Measurements from ENCODE around the gene R3HDM2.

Gene R3HDM2

DNA sequence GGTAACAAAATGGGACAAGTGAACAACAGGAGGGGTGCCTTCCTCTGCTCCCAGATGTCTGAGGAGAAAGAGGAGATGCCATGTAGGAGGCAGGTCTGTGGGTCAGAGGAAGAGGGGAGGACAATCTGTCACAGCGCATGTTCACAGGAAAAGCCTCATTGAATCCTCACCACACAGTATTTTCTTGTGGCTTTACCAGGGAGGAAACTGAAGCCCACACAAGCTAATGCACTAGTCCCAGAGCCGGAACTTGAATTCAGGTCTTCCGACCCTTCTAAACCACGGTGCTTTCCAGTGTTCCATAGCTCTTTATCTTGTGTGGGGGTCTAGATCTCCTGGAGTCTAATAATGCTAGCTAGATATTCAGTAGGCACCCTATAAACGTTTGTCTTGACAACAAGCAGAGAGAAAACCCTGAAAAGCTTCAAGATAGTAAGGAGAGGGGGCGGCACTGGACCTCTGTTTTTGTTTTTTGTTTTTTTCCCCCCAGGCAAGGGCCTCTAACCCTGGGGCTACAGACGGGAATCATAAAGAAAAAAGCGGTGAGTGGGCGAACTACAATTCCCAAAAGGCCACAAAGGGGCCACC is 201.7 kb downstream of the R3HDM2 start:
- no peak for DNase-seq (ENCODE audit: low read depth)

DNA sequence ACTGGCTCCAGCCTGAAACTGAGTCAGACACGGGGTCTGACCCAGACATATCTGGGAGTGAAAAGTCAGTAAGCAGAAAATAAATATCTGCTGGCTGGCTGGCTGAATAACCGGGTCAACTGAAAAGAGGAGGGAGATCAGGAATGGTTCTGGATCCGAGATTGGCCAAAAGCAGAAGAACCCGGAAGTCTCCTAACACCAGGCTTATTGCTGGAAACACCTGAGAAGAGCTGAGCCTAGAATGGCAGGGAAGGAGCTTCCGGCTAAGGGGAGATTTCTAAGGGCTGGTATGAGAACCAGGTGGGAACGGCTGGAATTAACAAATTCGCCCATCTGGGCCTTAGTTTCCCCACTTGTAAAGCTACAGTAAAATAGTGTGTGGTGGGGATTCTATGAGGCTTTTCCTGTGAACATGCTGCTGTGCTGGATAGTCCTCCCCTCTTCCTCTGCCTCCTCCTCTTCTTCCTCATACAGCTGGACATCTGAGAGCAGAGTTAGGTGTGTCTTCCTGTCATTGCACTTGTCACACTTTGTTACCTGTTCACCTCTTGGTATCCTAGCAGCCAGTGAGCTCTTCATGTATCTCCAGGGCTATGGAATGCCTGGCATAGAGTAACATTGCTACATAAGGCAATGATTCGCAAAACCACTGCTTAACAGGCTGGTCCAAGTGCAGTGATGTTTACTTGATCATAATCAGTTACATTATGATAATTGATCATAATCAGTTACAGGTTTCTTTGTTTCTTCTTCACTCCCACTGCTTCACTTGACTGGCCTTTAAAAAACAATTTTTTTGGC is 203.3 kb downstream of the R3HDM2 start:
- DNase-seq (ENCODE audit: low read depth), result no peak

DNA sequence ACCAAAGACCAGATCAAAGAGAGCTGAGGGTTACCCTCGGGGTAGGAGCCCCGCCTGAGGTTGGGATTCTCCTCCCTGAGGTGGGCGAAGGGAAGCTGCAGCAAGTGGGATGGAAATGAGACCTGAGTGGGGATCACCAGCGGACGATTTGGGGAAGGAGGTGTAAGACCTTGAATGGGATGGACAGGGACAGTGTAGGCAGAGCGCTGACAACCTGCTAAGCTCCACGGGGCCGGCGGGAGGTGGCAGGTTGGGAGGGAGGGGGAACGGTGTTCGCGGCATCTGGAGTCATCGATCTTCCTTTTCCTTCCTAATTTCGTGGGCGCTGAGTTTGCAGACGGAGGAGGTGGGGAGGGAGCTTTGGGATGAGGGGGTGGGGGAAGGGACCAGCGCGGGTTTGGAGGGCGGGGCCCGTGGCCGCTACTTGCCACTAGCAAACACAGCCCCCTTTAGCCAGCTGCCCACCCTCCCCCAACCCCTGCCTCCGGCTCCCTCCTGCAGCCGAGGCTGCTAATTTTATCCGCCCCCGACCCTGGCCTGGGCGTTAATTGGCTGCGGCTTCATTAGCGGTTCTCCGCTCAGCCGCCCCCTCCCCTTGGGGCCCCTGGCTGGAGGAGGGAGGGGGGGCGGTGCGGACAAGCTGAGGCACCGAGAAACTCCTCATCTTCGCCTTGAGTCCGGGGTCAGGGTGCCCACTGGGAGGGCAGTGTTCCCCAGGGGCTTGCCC is 204.1 kb downstream of the R3HDM2 start:
- no peak for DNase-seq (ENCODE audit: low read depth)

DNA sequence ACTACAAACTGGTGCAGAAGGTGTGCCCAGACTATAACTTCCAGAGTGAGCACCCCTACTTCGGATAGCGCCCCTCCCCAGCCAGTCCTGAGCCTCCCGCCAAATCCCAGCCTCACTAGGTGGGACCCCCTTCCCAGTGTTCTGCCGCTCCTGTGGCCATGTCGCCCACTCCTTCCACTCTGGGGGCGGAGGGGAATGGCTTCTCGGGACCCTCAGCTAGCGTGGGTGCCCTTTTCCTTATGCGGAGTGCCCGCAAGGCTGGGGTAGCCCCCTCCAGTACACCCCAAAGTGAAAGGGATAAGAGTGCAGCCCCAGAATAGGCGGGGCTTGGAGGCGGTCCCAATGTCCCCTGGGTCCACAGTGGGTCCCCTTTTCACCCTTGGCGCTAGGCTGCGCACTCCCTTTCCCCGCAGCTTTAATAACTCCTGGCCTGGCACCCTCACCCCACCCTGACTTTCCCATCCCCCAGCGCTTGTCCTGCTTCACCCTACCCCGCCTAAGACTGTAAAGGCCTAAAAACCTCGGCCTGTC is 205.1 kb downstream of the R3HDM2 start:
- no peak for DNase-seq (ENCODE audit: low read depth)

DNA sequence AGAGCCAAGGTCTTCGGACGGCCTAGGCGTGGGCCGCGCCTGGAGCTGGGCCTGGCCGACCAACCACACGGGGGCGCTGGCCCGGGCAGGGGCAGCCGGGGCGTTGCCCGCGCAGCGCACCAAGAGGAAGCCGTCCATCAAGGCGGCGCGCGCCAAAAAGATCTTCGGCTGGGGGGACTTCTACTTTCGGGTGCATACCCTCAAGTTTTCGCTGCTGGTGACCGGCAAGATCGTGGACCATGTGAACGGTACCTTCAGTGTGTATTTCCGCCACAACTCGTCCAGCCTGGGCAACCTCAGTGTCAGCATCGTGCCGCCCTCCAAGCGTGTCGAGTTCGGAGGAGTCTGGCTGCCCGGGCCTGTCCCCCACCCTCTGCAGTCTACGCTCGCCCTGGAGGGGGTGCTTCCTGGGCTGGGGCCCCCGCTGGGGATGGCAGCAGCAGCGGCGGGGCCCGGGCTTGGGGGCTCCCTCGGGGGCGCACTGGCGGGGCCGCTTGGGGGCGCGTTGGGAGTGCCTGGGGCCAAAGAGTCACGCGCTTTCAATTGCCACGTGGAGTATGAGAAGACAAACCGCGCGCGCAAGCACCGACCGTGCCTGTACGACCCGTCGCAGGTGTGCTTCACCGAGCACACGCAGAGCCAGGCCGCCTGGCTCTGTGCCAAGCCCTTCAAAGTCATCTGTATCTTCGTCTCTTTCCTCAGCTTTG is 205.7 kb downstream of the R3HDM2 start:
- DNase-seq (ENCODE audit: low read depth), result no peak

DNA sequence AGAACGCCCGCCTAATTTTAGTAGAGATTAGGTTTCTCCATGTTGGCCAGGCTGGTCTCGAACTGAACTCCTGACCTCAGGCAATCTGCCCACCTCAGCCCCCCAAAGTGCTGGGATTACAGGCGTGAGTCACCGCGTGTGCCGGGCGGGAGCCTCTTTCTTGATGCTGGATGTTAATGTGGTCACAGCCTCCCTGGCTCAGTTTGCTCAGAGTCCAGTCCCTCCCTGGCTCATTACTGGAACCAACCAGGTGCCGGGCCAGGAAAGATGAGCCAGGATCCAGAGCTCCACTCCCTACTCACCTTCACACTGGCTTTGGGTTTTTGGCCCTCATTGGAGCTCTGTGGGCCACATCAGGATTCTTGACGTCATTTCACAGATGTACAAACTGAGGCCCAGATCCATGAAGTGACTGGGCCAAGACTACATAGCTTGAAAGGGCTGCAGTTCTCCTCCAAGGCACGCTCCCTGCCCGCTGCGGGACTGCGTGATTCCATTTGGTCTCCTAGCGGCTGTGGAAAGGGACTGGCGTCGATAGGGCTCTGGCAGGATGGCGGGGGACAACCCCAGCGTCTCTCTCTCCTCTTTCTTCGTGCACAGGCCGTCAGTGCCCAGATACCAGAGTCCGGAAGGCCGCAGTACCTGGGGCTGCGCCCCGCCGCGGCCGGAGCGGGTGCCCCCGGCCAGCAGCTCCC is 206.4 kb downstream of the R3HDM2 start:
- no peak for DNase-seq (ENCODE audit: low read depth)

DNA sequence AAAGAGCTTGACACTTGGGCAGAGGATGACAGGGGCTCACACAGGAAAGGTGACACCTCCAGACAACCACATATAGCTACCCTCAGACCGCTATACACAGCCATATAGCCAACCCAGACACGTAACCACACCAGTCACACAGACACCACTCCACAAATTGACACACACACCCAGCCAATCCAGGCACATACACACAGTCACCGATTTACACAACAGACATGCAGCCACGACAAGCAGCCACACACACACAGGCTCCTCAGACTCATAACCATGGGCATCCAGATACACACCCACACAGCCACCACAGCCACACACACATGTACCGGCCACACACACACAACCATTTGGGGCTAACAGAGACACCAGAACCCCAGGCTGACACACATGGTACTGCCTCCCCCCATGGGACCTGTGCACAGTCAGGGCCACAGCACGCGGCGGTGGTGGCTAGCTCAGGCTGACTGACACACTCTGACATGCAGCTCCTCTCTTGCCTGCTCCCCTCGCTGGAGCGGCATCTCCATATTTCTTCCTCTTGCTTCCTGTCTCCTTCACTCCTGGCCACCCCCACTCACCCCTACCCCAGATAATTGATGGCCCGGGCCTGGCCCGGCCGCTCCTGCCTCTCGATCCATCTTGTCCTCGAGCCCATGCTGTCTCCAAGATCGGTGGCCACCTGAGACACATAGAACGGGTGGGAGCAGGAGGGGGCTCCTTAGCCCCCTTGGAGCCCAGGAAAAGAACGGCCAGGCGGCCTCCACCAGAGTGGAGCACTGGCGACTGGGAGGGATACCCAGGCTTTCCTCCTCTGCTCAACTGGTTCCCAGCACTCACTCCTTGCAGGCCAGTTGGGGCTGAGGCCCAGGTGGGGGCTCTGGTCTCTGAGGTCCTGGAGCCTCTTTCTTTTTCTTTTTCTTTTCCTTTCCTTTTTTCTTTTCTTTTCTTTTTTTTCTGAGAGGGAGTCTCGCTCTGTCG is 207.4 kb downstream of the R3HDM2 start:
- no peak for DNase-seq (ENCODE audit: low read depth)

DNA sequence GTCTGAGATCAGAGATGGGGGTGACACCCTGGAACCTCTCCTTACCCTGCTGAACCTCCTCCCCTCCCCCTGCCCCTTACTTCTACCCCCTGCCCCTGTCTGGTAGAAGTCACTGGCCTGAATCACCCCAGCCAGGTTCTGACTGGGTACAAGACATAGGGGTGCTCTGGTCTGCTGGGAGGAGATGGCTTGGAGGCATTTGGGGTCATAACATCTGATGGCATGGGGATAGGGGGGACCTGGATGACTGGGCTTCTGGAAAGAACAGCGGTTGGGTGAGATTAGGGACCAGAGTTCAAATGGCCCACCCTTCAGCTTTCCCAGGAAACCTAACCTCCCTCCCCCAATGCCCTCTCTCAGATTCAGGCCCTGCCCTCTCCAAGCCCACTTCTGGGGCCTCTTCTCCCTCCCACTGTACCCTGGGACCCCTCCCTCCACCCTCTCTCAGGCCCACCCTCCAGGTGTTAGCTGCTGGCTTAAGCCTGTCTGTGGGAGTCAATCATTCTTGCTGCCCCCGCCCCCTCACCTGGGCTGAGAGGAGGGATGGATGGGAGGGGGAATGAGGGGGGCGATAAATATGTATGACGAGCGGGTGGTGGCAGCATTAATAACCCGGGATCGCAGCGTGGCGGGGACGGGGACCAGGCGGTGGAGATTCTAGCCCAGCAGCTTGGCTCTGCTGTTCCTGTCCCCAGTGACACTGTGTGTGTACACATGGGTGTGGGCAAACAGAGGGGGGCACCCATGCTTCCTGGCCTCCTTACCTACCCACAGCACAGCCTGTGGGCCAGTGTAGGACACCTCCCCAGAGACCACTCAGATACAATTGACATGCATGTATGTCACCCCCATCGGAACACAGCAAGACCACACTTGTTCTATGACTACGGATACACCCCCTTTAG is 208.3 kb downstream of the R3HDM2 start:
- no peak for DNase-seq (ENCODE audit: low read depth)

DNA sequence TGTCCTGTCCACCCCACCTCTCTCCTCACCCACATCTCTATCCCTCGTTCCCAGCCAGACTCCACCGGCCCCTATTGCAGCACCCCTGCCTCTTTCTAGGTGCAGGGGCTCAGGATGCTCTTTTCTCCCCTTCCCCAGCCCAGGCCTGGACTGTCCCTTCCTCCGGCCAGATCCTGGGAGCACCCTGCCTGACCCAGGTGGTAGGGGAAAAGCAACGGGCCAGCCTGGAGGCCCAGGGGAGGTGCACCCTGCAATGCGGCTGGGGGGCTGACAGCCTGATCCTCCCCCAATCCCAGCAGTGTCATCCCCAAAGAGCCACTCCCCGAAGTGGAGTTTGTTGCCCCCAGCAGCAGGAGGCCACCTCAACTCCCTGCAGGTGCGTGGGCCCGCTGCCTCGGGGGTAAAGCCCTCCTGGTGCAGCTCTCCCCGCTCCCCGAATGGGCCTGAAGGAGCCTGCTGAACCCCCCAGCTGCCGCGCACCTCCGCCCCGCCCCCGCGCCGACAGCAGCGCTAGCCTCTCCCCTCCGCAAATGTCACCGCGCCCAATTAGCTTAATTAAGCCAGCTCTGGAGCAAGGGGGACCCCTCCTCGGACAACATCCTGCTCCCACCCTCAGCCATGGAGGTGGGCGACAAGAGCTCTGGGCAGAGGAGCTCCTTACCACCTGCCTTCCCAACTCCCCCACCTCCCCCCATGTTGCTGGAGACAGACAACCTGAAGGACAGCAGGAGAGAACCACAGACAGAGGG is 209.5 kb downstream of the R3HDM2 start:
- no peak for DNase-seq (ENCODE audit: low read depth)

DNA sequence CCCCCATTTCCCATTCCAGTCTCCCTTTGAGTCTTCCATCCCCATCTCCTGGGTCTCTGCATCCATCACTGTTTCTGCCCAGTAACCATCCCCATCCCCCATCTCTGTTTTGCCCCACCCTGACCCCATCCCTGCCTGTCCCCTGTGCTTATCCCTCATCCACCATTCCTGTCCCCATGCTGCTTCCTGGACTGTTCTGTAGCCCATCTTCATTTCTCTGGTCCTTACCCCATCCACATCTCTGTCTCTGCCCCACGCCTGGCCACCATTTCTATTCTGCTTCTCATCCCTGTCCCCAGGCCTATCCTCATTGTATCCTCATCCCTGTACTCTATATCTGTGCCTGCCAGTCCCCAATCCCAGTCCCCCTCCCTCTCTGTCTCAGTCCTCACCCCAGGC is 210.1 kb downstream of the R3HDM2 start:
- DNase-seq (ENCODE audit: low read depth), result no peak

DNA sequence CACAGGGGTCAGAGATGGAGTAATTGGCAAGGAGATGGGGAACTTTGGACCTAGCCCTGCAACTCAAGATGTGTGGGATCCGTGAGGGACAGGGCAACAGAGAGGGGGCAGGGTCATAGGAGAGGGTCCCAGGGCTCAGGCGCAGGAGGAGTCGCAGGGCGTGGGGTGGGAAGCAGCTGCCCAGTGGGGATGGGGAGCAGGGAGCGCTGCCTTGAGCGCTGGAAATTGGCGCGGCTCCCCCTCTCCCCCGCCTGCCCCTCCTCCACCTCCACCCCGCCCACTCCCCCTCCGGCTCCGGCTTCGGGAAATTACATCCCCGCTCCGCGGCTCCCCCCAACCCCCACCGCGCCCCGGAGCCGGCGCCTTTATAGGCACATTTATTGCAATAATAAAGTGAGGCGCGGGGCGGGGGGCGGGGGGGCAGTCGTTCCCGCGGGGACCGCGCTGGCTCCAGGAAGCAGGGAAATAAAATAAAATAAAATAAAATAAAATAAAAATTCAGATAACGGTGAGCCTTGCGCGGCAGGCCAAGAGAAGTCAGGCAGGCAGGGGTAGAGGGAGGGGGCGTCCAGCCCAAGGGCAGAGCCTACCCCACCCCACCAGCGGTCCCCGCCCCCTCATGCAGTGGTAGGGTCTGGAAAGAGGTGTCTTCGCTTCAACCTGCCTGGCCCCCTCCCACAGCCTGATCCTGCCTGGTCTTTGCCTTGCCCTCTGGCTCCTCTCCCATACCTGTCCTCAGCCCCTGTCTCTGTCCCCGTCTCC is 210.7 kb downstream of the R3HDM2 start:
- DNase-seq (ENCODE audit: low read depth), result no peak

DNA sequence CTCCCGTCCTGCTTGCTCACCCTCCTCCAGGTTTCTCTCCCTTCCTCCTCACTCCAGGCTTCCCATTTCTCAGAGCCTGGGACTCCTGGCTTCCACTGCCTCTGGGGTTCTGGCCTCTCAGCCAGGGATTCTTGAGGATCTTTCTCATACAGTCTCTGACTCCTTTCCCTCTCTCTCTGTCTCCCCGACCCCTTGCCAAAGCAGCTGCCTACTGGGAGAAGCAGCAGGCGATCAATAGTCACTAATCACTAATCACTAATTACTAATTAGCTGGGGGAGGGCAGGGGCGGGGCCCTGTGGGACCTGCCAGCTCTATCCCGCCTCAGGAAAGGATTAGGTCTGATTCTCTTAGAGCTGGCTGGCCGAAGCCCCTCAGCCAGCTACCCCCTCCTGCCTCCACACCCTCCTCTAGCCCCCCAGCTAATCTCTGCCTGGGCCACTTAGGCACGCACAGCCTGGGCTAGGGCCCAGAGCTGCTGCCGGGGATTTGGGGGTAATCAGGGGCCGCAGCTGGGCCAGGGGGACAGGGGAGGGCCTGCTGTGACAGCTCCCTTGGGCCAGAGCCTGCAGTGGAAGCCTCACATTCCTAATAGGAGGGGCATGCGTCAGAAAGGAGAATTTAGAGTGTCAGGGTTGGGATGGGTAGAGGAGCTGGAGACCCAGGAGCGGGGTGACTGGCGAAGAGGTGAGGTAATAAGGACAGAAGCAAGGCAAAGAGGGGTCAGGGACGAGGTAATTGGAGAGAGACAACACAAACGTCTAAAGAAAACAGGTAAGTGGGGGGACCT is 211.4 kb downstream of the R3HDM2 start:
- no peak for DNase-seq (ENCODE audit: low read depth)

DNA sequence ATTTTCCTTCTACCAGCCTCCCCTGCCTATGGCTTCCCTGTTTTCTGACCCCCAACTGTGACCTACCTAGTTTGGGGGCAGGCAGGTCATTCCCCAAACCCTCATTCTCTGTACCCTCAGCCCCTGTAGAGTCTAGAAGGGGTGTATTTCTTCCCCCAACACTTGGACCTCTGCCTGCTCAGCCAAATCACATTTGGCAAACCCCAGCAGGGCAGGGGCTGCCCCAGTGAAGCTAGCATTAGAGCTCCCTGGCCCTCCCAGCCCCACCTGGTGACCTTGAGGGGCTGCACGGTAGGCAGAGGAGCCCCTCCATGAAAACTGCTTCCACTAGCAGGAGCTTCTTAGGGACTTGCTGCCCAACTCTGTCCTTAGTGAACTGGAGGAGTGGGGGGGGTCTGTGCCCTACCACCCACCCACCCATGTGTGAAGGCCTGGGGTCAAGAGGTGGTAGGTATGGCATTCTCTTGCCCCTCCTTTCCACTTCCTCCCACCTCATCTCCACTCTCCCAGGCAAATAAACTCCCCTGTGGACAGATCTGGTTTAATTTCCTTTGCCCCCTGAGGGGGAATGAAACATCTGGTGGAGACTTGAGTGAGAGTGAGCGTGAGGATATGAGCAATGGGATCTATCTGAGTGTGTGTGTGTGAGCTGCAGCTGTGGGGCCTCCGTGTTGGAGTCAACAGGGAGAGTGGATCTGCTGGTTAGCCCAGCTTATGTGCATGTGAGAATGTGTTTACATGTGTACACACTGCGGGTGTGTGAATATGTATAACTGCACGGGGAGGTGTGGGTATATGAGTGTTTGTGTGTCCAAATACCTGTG is 212.6 kb downstream of the R3HDM2 start:
- no peak for DNase-seq (ENCODE audit: low read depth)

DNA sequence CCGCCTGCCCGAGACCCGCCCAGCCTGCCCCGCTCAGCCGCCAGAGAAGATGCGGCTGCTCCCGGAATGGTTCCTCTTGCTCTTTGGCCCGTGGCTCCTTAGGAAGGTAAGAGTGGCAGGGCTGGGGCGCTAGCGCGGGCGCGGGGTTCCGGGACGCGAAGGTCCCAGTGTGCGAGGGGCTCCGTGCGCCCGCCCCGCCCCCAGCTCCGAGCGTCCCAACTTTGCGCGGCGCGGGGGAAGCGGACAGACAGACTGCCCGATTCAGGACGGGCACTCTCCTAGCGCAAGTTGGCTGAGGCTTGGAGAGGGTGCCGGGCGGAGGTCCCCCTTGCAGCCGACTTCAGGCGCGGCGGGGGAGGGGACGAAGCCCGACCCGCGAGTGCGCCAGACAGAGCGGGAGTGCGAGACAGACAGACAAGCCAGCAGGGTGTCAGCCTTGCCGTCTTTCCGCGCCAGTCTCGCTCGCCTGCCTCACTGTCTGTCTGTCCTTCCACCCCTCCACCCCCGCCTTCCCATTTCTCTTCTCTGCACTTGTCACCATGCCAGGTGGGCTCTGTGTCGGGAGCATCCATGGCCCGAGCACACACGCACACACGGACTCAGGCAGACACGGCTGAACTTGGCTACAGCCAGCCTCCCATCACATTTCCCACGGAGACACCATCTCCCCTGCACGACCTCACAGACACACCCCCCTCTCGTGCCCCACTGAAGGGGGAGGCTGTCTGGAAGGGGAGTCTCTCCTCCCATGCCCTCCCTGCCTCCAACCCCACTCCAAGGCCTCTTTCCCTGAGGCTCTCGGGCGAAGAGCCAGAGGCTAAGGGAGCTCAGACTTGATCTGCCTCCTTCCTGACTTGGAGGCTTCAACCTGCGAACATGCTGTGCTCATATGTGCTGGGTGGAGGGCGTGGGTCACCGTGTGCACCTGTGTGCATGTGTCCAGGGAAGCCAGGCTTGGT is 213.6 kb downstream of the R3HDM2 start:
- DNase-seq (ENCODE audit: low read depth), result no peak
